ENCODE measurements around the gene ENOX1.
"Not testable (repeated sequence)": the region's sequence is repeated elsewhere in the genome, so short reads cannot be mapped to it uniquely, and the experiment has no call there.

ENOX1 gene

GRCh38 chr13:43431841-43432240, 354.9 kb downstream of the ENOX1 start:
- no peaks in the 10 kb centered on the region for H3K9me3 ChIP-seq (ENCODE audit: control insufficient read depth, insufficient read depth, low read length)
- no peak overlapping the region for H3K9ac ChIP-seq (ENCODE audit: low read depth, low read length)
- peaks cover 17% of the 10 kb centered on the region for H3K4me1 ChIP-seq (ENCODE audit: control insufficient read depth, insufficient read depth, low read length)
- H3K4me3 ChIP-seq (ENCODE audit: low read depth, low read length), result no peak overlapping the region
- no peaks in the 10 kb centered on the region for H3K27me3 ChIP-seq (ENCODE audit: control insufficient read depth, insufficient read depth, low read length)
- no peaks in the 10 kb centered on the region for H3K36me3 ChIP-seq (ENCODE audit: control insufficient read depth, insufficient read depth, low read length)

- no peak overlapping the region for H3K4me3 ChIP-seq (ENCODE audit: low read depth, low read length)
- H3K9me3 ChIP-seq (ENCODE audit: control insufficient read depth, insufficient read depth, low read length), result no peaks in the 10 kb centered on the region
- H3K36me3 ChIP-seq (ENCODE audit: control insufficient read depth, insufficient read depth, low read length), result no peaks in the 10 kb centered on the region
- H3K4me1 ChIP-seq (ENCODE audit: control insufficient read depth, insufficient read depth, low read length), result peaks cover 17% of the 10 kb centered on the region
- no peak overlapping the region for H3K9ac ChIP-seq (ENCODE audit: low read depth, low read length)
- H3K27me3 ChIP-seq (ENCODE audit: control insufficient read depth, insufficient read depth, low read length), result no peaks in the 10 kb centered on the region
Measured at GRCh38 chr13:43431290-43431716, 355.5 kb downstream of the ENOX1 start.

GRCh38 chr13:43428545-43429296, 358.1 kb downstream of the ENOX1 start:
- no peak overlapping the region for H3K4me3 ChIP-seq (ENCODE audit: low read depth, low read length)
- H3K9me3 ChIP-seq (ENCODE audit: control insufficient read depth, insufficient read depth, low read length), result no peaks in the 10 kb centered on the region
- no peaks in the 10 kb centered on the region for H3K36me3 ChIP-seq (ENCODE audit: control insufficient read depth, insufficient read depth, low read length)
- peaks cover 34% of the 10 kb centered on the region for H3K4me1 ChIP-seq (ENCODE audit: control insufficient read depth, insufficient read depth, low read length)
- no peak overlapping the region for H3K9ac ChIP-seq (ENCODE audit: low read depth, low read length)
- H3K27me3 ChIP-seq (ENCODE audit: control insufficient read depth, insufficient read depth, low read length), result no peaks in the 10 kb centered on the region

DNA sequence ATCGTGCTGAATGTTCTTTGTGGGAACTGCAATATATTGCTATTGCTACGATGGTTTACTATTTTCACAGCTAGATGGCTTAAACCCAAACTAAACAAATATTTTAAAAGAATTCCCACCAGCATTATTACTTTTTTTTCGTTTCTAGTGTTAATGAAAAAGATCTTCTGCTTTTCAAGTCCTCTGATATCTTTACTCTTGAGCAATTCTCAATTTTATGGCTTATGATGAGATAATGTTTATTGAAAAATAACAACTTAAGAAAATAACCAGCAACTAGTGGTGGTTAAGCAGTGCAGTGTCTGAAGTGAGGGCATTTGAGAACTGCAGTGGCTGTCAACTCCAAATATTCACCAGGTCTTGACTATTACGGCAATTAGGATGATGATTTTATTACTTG, 360.4 kb downstream of the ENOX1 start:
- Histone ChIP-seq H3K9me3 (ENCODE audit: control insufficient read depth, insufficient read depth, low read length) (no peaks in the 10 kb centered on the region), H3K4me3 (ENCODE audit: low read depth, low read length) (no peak overlapping the region), H3K27me3 (ENCODE audit: control insufficient read depth, insufficient read depth, low read length) (no peaks in the 10 kb centered on the region)

DNA sequence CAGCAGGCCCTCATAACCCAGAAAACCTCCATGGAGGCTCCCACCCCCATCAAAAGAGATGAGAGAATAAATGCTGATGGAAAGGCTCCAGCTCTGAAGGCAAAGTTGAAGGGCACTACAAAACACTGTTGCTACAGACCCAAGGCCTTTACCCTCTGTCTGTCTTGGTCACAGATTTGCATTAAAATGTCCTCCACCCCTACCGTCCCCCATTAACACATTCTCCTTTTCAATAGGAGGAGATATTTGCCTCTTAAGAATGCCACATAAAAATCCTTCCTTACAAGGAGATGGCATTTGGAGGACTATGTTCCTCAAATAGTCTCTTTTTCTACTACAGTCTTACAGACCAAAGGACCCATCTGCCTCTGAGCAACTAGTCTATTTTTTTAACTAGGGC, 361.5 kb downstream of the ENOX1 start:
- no peak overlapping the region for H3K4me3 ChIP-seq (ENCODE audit: low read depth, low read length)
- H3K9ac ChIP-seq (ENCODE audit: low read depth, low read length), result no peak overlapping the region
- no peaks in the 10 kb centered on the region for H3K27me3 ChIP-seq (ENCODE audit: control insufficient read depth, insufficient read depth, low read length)
- no peaks in the 10 kb centered on the region for H3K36me3 ChIP-seq (ENCODE audit: control insufficient read depth, insufficient read depth, low read length)
- no peaks in the 10 kb centered on the region for H3K9me3 ChIP-seq (ENCODE audit: control insufficient read depth, insufficient read depth, low read length)
- peaks cover 30% of the 10 kb centered on the region for H3K4me1 ChIP-seq (ENCODE audit: control insufficient read depth, insufficient read depth, low read length)

More for the DNA sequence above, 360.4 kb downstream of the ENOX1 start:
- H3K9ac ChIP-seq (ENCODE audit: low read depth, low read length), result no peak overlapping the region
- peaks cover 34% of the 10 kb centered on the region for H3K4me1 ChIP-seq (ENCODE audit: control insufficient read depth, insufficient read depth, low read length)
- H3K36me3 ChIP-seq (ENCODE audit: control insufficient read depth, insufficient read depth, low read length), result no peaks in the 10 kb centered on the region

DNA sequence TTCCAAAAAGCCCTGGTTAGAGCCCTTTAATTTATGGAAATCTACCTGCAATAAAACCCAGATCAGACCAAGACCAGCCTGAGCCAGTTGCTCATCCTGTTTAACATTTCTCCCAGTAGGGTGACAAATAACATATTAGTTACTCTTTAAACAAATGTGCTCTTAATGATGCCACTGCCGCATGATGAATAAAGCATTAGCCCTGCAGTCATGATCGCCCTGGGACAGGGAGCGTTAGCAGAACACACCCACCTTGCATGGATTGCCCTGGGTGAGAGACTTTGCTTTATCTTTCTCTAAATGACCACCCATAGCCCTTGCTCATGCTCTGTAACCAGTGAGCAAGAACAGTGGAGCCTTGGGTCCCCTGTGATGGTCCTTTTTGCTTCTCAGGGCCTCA, 362.4 kb downstream of the ENOX1 start:
- peaks cover 23% of the 10 kb centered on the region for H3K4me1 ChIP-seq (ENCODE audit: control insufficient read depth, insufficient read depth, low read length)
- H3K9ac ChIP-seq (ENCODE audit: low read depth, low read length), result no peak overlapping the region
- no peaks in the 10 kb centered on the region for H3K27me3 ChIP-seq (ENCODE audit: control insufficient read depth, insufficient read depth, low read length)
- no peak overlapping the region for H3K4me3 ChIP-seq (ENCODE audit: low read depth, low read length)
- no peaks in the 10 kb centered on the region for H3K9me3 ChIP-seq (ENCODE audit: control insufficient read depth, insufficient read depth, low read length)
- H3K36me3 ChIP-seq (ENCODE audit: control insufficient read depth, insufficient read depth, low read length), result no peaks in the 10 kb centered on the region

- Histone ChIP-seq H3K9ac (ENCODE audit: low read depth, low read length) (no peak overlapping the region), H3K36me3 (ENCODE audit: control insufficient read depth, insufficient read depth, low read length) (no peaks in the 10 kb centered on the region), H3K9me3 (ENCODE audit: control insufficient read depth, insufficient read depth, low read length) (no peaks in the 10 kb centered on the region), H3K4me3 (ENCODE audit: low read depth, low read length) (no peak overlapping the region), H3K27me3 (ENCODE audit: control insufficient read depth, insufficient read depth, low read length) (no peaks in the 10 kb centered on the region), H3K4me1 (ENCODE audit: control insufficient read depth, insufficient read depth, low read length) (peaks cover 17% of the 10 kb centered on the region)
Measured at GRCh38 chr13:43422116-43422515, 364.7 kb downstream of the ENOX1 start.

DNA sequence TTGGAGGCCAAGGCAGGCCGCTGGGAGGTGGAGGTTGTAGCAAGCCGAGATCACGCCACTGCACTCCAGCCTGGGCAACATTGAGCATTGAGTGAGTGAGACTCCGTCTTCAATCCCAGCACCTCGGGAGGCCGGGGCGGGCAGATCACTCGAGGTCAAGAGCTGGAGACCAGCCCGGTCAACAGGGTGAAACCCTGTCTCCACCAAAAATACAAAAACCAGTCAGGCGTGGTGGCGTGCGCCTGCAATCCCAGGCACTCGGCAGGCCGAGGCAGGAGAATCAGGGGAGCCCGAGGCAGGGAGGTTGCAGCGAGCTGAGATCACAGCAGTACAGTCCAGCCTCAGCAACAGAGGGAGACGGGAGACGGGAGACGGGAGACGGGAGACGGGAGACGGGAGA, 369.9 kb downstream of the ENOX1 start:
- not testable (repeated sequence) for H3K9ac ChIP-seq (ENCODE audit: low read depth, low read length); H3K9me3 ChIP-seq (ENCODE audit: control insufficient read depth, insufficient read depth, low read length); H3K36me3 ChIP-seq (ENCODE audit: control insufficient read depth, insufficient read depth, low read length); H3K4me3 ChIP-seq (ENCODE audit: low read depth, low read length); H3K27me3 ChIP-seq (ENCODE audit: control insufficient read depth, insufficient read depth, low read length); H3K4me1 ChIP-seq (ENCODE audit: control insufficient read depth, insufficient read depth, low read length)

- not testable (repeated sequence) for H3K9me3 ChIP-seq (ENCODE audit: control insufficient read depth, insufficient read depth, low read length); H3K9ac ChIP-seq (ENCODE audit: low read depth, low read length); H3K4me1 ChIP-seq (ENCODE audit: control insufficient read depth, insufficient read depth, low read length); H3K27me3 ChIP-seq (ENCODE audit: control insufficient read depth, insufficient read depth, low read length); H3K36me3 ChIP-seq (ENCODE audit: control insufficient read depth, insufficient read depth, low read length); H3K4me3 ChIP-seq (ENCODE audit: low read depth, low read length)
Measured at GRCh38 chr13:43416408-43416807, 370.4 kb downstream of the ENOX1 start.

- H3K4me3 ChIP-seq (ENCODE audit: low read depth, low read length); H3K4me1 ChIP-seq (ENCODE audit: control insufficient read depth, insufficient read depth, low read length); H3K9ac ChIP-seq (ENCODE audit: low read depth, low read length); H3K9me3 ChIP-seq (ENCODE audit: control insufficient read depth, insufficient read depth, low read length); H3K27me3 ChIP-seq (ENCODE audit: control insufficient read depth, insufficient read depth, low read length); H3K36me3 ChIP-seq (ENCODE audit: control insufficient read depth, insufficient read depth, low read length): not testable (repeated sequence)
Measured at GRCh38 chr13:43415903-43416391, 370.8 kb downstream of the ENOX1 start.

DNA sequence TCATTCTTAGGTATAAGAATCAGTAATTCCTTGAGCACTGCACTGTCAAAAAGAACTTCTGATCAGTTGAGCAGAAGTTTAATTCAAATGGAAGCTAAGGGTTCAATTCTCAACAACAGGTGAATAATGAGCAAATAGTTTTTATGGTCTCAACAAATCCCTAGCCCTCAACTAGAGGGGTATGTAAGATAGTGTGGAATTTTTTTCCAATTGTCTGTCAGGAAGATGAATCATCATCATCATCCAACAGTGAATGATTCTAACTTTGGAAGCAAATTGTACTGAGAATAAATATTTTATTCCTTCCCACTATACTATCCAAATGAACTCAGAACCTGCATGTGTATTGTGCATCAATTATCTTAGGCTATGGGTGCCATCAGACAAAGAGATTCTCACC, 372.7 kb downstream of the ENOX1 start:
- Histone ChIP-seq H3K4me1 (ENCODE audit: control insufficient read depth, insufficient read depth, low read length) (no peaks in the 10 kb centered on the region), H3K27me3 (ENCODE audit: control insufficient read depth, insufficient read depth, low read length) (no peaks in the 10 kb centered on the region), H3K9me3 (ENCODE audit: control insufficient read depth, insufficient read depth, low read length) (no peaks in the 10 kb centered on the region), H3K4me3 (ENCODE audit: low read depth, low read length) (no peak overlapping the region), H3K9ac (ENCODE audit: low read depth, low read length) (no peak overlapping the region), H3K36me3 (ENCODE audit: control insufficient read depth, insufficient read depth, low read length) (no peaks in the 10 kb centered on the region)

DNA sequence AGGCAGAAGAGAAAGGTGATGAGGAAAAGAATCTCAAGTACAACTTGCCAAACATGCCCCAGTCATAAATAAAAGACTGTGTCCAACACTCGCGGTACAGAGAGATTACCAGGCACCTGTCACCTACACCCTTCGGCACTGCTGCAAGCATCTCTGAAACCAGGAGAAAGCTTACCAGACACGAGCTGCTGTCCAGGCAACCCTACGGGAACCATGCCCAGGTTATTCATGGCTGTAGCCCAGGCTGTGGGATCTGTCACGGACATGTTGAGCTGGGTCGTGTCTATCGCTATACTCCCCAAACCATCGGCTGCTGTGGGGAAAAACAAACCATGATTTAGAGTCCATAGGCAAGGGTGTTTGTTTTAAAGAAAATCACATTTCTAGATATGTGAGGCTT, 375.0 kb downstream of the ENOX1 start:
- H3K9ac ChIP-seq (ENCODE audit: low read depth, low read length), result no peak overlapping the region
- H3K36me3 ChIP-seq (ENCODE audit: control insufficient read depth, insufficient read depth, low read length), result no peaks in the 10 kb centered on the region
- H3K27me3 ChIP-seq (ENCODE audit: control insufficient read depth, insufficient read depth, low read length), result no peaks in the 10 kb centered on the region
- no peak overlapping the region for H3K4me3 ChIP-seq (ENCODE audit: low read depth, low read length)
- H3K4me1 ChIP-seq (ENCODE audit: control insufficient read depth, insufficient read depth, low read length), result no peaks in the 10 kb centered on the region
- H3K9me3 ChIP-seq (ENCODE audit: control insufficient read depth, insufficient read depth, low read length), result no peaks in the 10 kb centered on the region
